Adrenal gland (tissue), 12 donors: ENCODE data around the gene PHF21A. TPM values are rescaled to one million over a fixed set of nuclear protein-coding genes. Genes with fewer than 3 reads are reported as not detected.
A peak's percentile ranks its signal among the peaks of the same experiment; 100 is the strongest.
"Not testable (repeated sequence)": the region's sequence is repeated elsewhere in the genome, so short reads cannot be mapped to it uniquely, and the experiment has no call there.

Experiments used
- DNase-seq, 7 donors: peaks; one replicate each; pipeline ENCODE4 v3.0.0-alpha.2; 2019 to 2020
- H3K27ac ChIP-seq, 5 donors: fragments of 200-600 bp; sonication (generic) in 4 of 5; 1 replicate in 3 of 5; 2 replicates in 2 of 5; pipeline versions ENCODE4 v1.5.1 to v1.8.0; 2016 to 2020; ENCODE audit warnings: mild to moderate bottlenecking in 1 of 5
- H3K27me3 ChIP-seq: fragments of 200-600 bp; 2 replicates; pipeline ENCODE4 v1.8.0; 2021
- H3K36me3 ChIP-seq, 2 donors: fragments of 200-600 bp; replicated peaks in 1 of 2; 1 replicate in 1 of 2; 2 replicates in 1 of 2; pipeline versions ENCODE4 v1.5.1 to v1.8.0; 2018 to 2022
- H3K4me1 ChIP-seq, 2 donors: fragments of 200-600 bp; replicated peaks in 1 of 2; 1 replicate in 1 of 2; 2 replicates in 1 of 2; pipeline versions ENCODE4 v1.5.1 to v1.8.0; 2018 to 2021
- H3K4me3 ChIP-seq, 4 donors: fragments of 200-600 bp; sonication (generic) in 3 of 4; one replicate each; pipeline ENCODE4 v1.5.1; 2016 to 2018
- H3K9me3 ChIP-seq, 3 donors: fragments of 200-600 bp; sonication (generic) in 1 of 3; replicated peaks in 1 of 3; 1 replicate in 2 of 3; 2 replicates in 1 of 3; pipeline versions ENCODE4 v1.5.1 to v1.8.0; 2016 to 2021
- POLR2A ChIP-seq, 2 donors: fragments of 450-650 bp; IDR thresholded peaks; one replicate each; pipeline ENCODE4 v1.6.1; 2017; ENCODE audit warnings: antibody characterized with exemption in 2 of 2, mild to moderate bottlenecking in 2 of 2, moderate library complexity in 1 of 2
- WGBS, 4 donors: extraction: QIAGEN DNeasy Blood & Tissue Kit in 2 of 4; methylation state at CpG; one replicate each; pipeline versions ENCODE4 v1.1.5 to v1.1.7; 2013 to 2017; 5-methylcytosine and 5-hydroxymethylcytosine counted together
- intact Hi-C, 2 donors: fragments of 100-400 bp; cut with DNase I; formaldehyde crosslinking; loops; one replicate each; pipeline versions ENCODE4 v1.14.1 to v1.15.0; 2022 to 2023
- polyA plus RNA-seq, 3 donors: library from polyadenylated mRNA; stranded (reverse); fragments of 200-250 nt in 2 of 3; fragments of 350-450 nt in 1 of 3; fragmentation: Illumina TruSeq in 1 of 3; extraction: RNeasy Lipid Tissue Mini Kit (QIAGEN cat#74804) in 1 of 3; gene quantifications; one replicate each; pipeline ENCODE4 v1.2.3, GENCODE V29; 2013 to 2014
- total RNA-seq, 9 donors: library from RNA; depleted of rRNA in 4 of 9; stranded (reverse); fragments of >200 nt in 4 of 9; fragments of 120-200 nt in 1 of 9; fragmentation: NEBNext Ultra II Directional in 1 of 9; extraction: Animal tissue kit (Norgen Biotek cat#: 25700) in 1 of 9; gene quantifications; one replicate each; pipeline versions ENCODE4 v1.1.0 to v1.2.4, GENCODE V29; 2013 to 2023
- TF ChIP-seq, protein P1 (sequence below), 6 experiments: fragments of 450-650 bp in 4 of 6; fragments of 200-600 bp in 2 of 6; sonication (generic) in 1 of 6; IDR thresholded peaks; 1 replicate in 5 of 6; 2 replicates in 1 of 6; pipeline versions ENCODE4 v1.5.1 to v1.8.0; 2016 to 2021; ENCODE audit warnings: antibody characterized with exemption in 6 of 6, mild to moderate bottlenecking in 2 of 6, moderate library complexity in 1 of 6
- donor health status: healthy with polysubstance abuse.
- donor health status: Bipolar disorder and iron deficiency.
- donor health status: DM: yes; HTN: yes; CAD: no.
- donor health status: DM: no; HTN: no; CAD: no.
- donor health status: DM: no; HTN: no; CAD: no.
- donor health status: DM: yes; HTN: yes; CAD: no.

PHF21A gene
- total and polyA plus RNA-seq, 12 donors: 28.4 to 85.1 (median 40.0) TPM

DNA sequence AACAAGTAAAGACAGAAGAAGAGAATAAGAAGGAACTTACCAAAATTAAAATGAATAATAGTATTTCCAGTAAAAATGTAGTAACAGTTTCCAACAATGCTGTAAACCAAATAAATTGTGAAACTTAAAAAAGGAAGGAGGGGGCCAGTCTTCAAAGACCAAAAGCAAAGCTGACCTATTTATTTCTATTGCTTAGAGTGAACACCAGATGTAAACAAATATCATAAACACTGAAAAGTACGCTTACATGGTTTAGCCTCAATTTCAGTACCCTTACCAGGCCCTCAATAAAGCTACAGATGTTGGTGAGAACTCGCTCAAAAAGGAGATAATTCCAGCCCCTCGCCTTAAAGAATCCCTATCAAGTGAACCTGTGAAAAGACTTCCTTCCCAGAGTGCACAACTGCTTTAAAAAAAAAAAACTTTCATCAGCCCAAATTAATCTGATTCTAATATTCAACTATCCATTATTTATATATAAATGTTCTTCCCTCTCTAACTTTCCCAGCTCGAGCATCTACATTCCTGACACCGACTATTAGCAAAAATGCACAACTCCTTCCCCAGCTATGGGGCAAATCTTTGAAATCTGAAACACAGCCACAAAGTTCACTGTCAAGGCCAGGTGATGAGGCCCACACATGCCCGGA, 2.4 kb downstream of the PHF21A start:
- H3K9me3 ChIP-seq: no peaks in the 10 kb centered on the region
- peak overlapping the region; percentile 77 to 99 (median 90) for H3K27ac ChIP-seq
- DNase-seq: peak in 1 of 7 donors; percentile 23
- intact Hi-C loops: no loop called here
- no peak for TF ChIP-seq POLR2A (IDR thresholded peaks at IDR 0.05)
- TF ChIP-seq, protein P1, sequence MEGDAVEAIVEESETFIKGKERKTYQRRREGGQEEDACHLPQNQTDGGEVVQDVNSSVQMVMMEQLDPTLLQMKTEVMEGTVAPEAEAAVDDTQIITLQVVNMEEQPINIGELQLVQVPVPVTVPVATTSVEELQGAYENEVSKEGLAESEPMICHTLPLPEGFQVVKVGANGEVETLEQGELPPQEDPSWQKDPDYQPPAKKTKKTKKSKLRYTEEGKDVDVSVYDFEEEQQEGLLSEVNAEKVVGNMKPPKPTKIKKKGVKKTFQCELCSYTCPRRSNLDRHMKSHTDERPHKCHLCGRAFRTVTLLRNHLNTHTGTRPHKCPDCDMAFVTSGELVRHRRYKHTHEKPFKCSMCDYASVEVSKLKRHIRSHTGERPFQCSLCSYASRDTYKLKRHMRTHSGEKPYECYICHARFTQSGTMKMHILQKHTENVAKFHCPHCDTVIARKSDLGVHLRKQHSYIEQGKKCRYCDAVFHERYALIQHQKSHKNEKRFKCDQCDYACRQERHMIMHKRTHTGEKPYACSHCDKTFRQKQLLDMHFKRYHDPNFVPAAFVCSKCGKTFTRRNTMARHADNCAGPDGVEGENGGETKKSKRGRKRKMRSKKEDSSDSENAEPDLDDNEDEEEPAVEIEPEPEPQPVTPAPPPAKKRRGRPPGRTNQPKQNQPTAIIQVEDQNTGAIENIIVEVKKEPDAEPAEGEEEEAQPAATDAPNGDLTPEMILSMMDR (IDR thresholded peaks at IDR 0.05): no peak
- 11 to 17% (median 12%) methylated on average over 6 of the region's 6 CpGs for WGBS, 4 donors
- no peaks in the 10 kb centered on the region for H3K36me3 ChIP-seq
- peaks cover 29 to 59% of the 10 kb centered on the region in 2 donors for H3K4me1 ChIP-seq
- H3K27me3 ChIP-seq: no peaks in the 10 kb centered on the region
- peak overlapping the region in 3 of 4 donors; percentile 40 to 93 (median 73) for H3K4me3 ChIP-seq

DNA sequence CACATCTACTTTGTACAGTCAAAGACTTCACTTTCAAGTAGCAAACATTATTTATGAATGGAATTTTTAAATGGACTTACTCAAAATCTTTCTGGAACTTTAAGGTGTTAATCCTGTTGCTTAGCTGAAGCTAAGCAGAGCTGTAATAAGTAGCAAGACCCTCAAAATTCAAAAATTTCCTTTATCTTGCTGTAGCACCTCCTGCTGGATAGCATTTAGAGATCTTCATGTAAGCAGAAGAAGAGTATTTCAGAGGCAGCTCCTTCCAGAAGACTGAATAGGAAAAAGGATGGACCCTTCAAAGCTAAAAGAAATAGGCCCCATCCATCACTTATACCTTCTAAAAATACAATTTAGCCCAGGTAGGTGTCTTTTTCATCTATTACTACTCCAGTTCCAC, 3.4 kb downstream of the PHF21A start:
- peak overlapping the region in 1 of 4 donors; percentile 93 for H3K4me3 ChIP-seq
- H3K36me3 ChIP-seq: no peaks in the 10 kb centered on the region
- no peaks in the 10 kb centered on the region for H3K9me3 ChIP-seq
- no peaks in the 10 kb centered on the region for H3K27me3 ChIP-seq
- DNase-seq: no peak
- H3K27ac ChIP-seq: peak overlapping the region in 3 of 5 donors; percentile 3 to 93 (median 77)
- TF ChIP-seq, protein P1 (IDR thresholded peaks at IDR 0.05): peak in 1 of 6 experiments; percentile 23
- no peak for TF ChIP-seq POLR2A (IDR thresholded peaks at IDR 0.05)
- peaks cover 25 to 60% of the 10 kb centered on the region in 2 donors for H3K4me1 ChIP-seq
- intact Hi-C loops: no loop called here

DNA sequence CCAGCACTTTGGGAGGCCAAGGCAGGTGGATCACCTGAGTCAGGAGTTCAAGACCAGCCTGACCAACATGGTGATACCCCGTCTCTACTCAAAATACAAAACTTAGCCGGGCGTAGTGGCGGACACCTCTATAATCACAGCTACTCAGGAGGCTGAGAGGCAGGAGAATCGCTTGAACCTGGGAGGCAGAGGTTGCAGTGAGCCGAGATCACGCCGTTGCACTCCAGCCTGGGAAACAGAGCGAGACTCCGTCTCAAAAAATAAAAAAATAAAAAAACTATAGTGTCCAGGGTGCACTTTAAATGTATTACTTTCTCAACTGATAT, 4.6 kb downstream of the PHF21A start:
- H3K9me3 ChIP-seq, H3K27me3 ChIP-seq, intact Hi-C loops, DNase-seq, H3K27ac ChIP-seq, H3K4me3 ChIP-seq, H3K36me3 ChIP-seq: not testable (repeated sequence)
- H3K4me1 ChIP-seq: peaks cover 31 to 71% of the 10 kb centered on the region in 2 donors
- 71 to 79% (median 74%) methylated on average over 10 of the region's 10 CpGs for WGBS, 4 donors

DNA sequence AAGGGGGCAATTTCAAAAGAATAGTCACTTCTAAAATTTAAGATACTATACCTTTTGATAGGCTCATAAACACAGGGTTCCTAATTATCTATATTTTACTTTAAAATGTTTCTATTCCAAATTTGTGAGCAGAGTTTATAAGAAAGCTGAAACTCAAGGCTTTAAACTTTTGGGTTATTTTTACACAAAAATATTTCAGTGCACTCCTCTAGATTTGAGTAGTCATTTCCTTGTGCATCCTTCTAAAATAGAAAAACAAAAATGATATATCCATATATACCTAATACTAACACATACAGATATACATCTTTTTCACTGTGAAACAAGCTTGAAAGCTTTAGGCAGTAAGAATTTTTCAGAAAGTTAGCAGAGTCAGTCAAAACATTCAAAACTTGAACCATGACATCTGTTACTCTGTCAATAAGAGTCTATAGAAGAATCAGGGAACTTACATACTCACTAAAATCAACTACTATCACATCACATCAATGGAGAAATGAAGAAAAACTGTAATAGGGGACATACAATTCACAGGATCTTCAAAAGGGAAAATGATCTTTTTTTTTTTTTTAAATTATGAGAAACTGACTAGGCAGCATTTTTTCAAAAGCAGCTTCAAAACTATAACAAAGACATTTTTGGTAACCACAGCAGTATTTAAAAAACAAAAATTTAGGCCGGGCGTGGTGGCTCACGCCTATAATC, 5.1 kb downstream of the PHF21A start:
- Histone ChIP-seq H3K4me3 (no peak overlapping the region), H3K27ac (peak overlapping the region in 1 of 5 donors; percentile 7), H3K4me1 (peaks cover 33 to 73% of the 10 kb centered on the region in 2 donors), H3K36me3 (no peaks in the 10 kb centered on the region), H3K9me3 (no peaks in the 10 kb centered on the region), H3K27me3 (no peaks in the 10 kb centered on the region)
- TF ChIP-seq, protein P1 (IDR thresholded peaks at IDR 0.05): no peak
- no peak for TF ChIP-seq POLR2A (IDR thresholded peaks at IDR 0.05)
- 69 to 74% (median 72%) methylated on average over 3 of the region's 3 CpGs for WGBS, 4 donors
- no peak for DNase-seq
- intact Hi-C loops: no loop called here
